HEK293 (cell line): Measurements from ENCODE around the gene CLEC14A.

Source experiments
- ZNF121 ChIP-seq: fragments of 450-650 bp; formaldehyde crosslinking; IDR thresholded peaks from 2 replicates; pipeline ENCODE4 v1.5.1; 2016; ENCODE audit warnings: missing biosample characterization, missing genetic modification characterization
- ZNF133 ChIP-seq: fragments of 450-650 bp; formaldehyde crosslinking; IDR thresholded peaks from 2 replicates; pipeline ENCODE4 v1.5.1; 2016; ENCODE audit warnings: missing biosample characterization, missing genetic modification characterization
- ZNF521 ChIP-seq: fragments of 450-650 bp; formaldehyde crosslinking; IDR thresholded peaks from 2 replicates; pipeline ENCODE4 v1.5.1; 2017; ENCODE audit warnings: missing biosample characterization, mild to moderate bottlenecking, missing genetic modification characterization
- ZNF596 ChIP-seq: fragments of 450-650 bp; IDR thresholded peaks from 2 replicates; pipeline ENCODE4 v1.5.0; 2018; ENCODE audit warnings: missing biosample characterization, mild to moderate bottlenecking, missing genetic modification characterization, moderate library complexity
- TF ChIP-seq, protein P1 (sequence below): fragments of 450-650 bp; formaldehyde crosslinking; IDR thresholded peaks from 2 replicates; pipeline ENCODE4 v1.5.1; 2016; ENCODE audit warnings: missing biosample characterization, missing genetic modification characterization
- TF ChIP-seq, protein P2 (sequence below): IDR thresholded peaks from 2 replicates; pipeline ENCODE4 v1.6.1; 2011; ENCODE audit warnings: mild to moderate bottlenecking, low read depth, low read length, borderline replicate concordance

DNA sequence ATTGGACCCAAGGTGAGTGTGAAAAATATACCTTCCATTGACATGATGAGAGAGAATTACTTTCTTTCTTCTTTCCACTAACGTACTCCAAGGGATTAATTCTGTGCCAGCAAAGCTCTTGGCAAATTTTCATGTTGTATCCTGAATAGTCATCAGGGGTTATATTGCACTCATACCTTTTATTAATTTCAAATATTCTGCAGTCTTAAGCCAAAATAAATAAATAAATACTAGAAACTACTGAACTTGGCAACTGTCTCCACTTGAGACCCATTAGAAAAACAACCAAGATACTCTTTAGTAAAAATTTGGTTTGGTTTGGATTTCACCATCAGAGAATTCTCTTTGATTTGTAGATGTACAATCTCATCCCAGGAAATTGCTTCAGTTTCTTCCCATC, 22.1 kb upstream of the CLEC14A start:
- TF ChIP-seq, protein P1, sequence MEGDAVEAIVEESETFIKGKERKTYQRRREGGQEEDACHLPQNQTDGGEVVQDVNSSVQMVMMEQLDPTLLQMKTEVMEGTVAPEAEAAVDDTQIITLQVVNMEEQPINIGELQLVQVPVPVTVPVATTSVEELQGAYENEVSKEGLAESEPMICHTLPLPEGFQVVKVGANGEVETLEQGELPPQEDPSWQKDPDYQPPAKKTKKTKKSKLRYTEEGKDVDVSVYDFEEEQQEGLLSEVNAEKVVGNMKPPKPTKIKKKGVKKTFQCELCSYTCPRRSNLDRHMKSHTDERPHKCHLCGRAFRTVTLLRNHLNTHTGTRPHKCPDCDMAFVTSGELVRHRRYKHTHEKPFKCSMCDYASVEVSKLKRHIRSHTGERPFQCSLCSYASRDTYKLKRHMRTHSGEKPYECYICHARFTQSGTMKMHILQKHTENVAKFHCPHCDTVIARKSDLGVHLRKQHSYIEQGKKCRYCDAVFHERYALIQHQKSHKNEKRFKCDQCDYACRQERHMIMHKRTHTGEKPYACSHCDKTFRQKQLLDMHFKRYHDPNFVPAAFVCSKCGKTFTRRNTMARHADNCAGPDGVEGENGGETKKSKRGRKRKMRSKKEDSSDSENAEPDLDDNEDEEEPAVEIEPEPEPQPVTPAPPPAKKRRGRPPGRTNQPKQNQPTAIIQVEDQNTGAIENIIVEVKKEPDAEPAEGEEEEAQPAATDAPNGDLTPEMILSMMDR (tag by site-specific recombination), result no peak
- TF ChIP-seq ZNF133 (tag by site-specific recombination) (no peak), ZNF596 (tag by site-specific recombination) (no peak), ZNF121 (no peak), ZNF521 (tag by site-specific recombination) (no peak)
- TF ChIP-seq, protein P2, sequence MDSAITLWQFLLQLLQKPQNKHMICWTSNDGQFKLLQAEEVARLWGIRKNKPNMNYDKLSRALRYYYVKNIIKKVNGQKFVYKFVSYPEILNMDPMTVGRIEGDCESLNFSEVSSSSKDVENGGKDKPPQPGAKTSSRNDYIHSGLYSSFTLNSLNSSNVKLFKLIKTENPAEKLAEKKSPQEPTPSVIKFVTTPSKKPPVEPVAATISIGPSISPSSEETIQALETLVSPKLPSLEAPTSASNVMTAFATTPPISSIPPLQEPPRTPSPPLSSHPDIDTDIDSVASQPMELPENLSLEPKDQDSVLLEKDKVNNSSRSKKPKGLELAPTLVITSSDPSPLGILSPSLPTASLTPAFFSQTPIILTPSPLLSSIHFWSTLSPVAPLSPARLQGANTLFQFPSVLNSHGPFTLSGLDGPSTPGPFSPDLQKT, result no peak
